Left cardiac atrium (tissue), 4 donors: ENCODE results near the gene PLTP. TPM values are rescaled to one million over a fixed set of nuclear protein-coding genes. Genes with fewer than 3 reads are reported as not detected.
"Not testable (repeated sequence)": the region's sequence is repeated elsewhere in the genome, so short reads cannot be mapped to it uniquely, and the experiment has no call there.

Experiments
- ATAC-seq, 2 donors: fragments of 200-7000 bp; cut with Tn5 transposase; one replicate each; pipeline ENCODE4 v1.9.1; 2020; ENCODE audit warnings: mild to moderate bottlenecking in 2 of 2, moderate library complexity in 2 of 2
- DNase-seq: peaks from one replicate; pipeline ENCODE4 v3.0.0-alpha.2; 2020
- intact Hi-C, 2 donors: fragments of 100-400 bp; cut with DNase I; formaldehyde crosslinking; loops; one replicate each; pipeline versions ENCODE4 v1.14.1 to v1.15.1; 2022 to 2023
- total RNA-seq, 2 donors: library from RNA; stranded (reverse); fragmentation: NEBNext Ultra II Directional; extraction: Animal tissue kit (Norgen Biotek cat#: 25700); gene quantifications; one replicate each; pipeline ENCODE4 v1.2.1, GENCODE V29; 2021
- donor health status: DM: no; HTN: yes; CAD: no.
- donor health status: DM: no; HTN: yes; CAD: no; lungs with severe emphysema.
- donor health status: DM: yes; HTN: yes; CAD: no.
- donor health status: Dilated cardiomyopathy.

The PLTP gene
- total RNA-seq, 2 donors from 2014 or later, result 86.4 to 397 TPM

DNA sequence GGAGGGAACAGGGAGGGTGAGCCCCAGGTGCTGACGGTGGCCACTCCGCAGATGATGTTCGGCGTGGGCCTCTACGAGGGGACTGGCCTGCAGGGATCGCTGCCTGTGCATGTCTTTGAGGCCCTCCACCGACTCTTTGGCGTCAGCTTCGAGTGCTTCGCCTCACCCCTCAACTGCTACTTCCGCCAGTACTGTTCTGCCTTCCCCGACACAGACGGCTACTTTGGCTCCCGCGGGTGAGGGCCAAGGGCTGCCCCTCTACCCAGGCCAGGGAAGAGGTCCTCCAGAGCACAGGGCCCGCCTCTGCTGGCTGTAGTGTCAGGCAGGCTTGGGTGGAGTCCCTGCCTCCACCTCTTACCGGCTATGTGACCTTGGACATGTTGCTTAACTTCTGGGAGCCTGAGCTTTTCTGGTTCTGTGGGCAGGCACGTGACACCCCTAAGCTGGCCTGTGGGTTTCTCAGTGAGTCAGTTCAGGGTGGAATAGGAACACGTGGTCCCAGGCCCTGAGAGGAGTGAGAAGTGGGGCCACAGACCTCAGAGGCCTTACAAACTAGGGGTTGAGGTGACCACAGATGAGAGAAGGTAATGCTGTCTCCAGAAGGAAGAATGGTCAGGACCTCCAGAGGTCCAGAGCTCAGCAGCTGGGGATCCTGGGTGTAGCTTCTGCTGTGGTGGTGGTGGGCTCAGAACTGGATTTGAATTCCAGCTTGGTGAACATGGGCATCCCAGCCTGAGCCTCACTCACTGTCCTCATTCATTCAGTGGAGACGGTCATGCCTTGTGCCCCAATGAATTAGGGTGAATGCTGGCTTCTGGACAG is 34.4 kb upstream of the PLTP start:
- intact Hi-C loops, result no loop called here
- ATAC-seq (peak; percentile 27 to 53), DNase-seq (peak; percentile 67)

DNA sequence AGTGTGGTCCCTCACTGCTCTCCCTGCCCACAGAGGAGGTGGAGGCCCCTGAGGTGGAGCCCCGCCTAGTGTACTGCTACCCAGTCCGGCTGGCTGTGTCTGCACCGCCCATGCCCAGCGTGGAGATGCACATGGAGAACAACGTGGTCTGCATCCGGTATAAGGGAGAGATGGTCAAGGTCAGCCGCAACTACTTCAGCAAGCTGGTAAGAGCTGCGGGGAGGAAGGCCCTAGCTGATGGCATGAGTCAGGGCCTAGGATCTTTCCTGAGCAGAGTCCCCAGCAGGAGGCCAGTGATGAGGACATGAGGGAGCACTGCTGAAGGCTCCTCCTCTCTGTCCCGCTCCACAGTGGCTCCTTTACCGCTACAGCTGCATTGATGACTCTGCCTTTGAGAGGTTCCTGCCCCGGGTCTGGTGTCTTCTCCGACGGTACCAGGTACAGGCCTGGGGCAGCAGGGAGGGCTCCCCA is 33.8 kb upstream of the PLTP start:
- ATAC-seq (no peak), DNase-seq (no peak)
- intact Hi-C loops, result no loop called here

DNA sequence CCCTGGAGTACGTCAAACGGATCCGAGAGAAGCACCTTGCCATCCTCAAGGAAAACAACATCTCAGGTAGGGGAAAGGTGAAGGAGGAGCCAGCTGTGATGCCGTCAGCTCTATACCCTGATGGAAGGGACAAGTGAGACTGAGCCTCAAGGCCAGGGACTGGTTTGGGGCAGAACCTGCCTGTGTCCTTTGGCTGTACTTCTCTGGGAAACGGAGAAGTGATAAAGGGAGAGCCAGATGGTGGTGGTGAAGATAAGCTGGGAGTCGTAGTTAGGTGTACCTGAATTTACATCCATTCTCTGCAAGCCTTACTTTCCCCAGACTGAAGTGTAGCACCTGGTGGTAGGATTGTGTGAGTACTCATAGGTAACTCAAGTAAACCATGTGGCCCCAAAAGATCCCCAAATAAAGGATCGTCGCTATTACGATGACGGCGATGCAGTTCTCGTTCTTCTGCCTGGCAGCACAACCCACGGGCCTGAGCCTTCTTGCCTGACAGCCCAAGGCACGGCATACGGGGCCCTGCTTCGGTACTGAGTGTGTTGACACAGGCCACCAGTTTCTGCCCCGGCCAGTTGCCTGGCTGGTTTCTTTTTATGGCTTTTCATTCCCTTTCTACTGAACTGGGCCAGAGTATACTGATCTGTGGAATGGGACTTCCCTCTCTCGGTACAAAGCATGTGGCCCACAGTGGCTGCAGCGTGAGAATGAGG is 33.2 kb upstream of the PLTP start:
- DNase-seq (no peak), ATAC-seq (no peak)
- intact Hi-C loops, result no loop called here

DNA sequence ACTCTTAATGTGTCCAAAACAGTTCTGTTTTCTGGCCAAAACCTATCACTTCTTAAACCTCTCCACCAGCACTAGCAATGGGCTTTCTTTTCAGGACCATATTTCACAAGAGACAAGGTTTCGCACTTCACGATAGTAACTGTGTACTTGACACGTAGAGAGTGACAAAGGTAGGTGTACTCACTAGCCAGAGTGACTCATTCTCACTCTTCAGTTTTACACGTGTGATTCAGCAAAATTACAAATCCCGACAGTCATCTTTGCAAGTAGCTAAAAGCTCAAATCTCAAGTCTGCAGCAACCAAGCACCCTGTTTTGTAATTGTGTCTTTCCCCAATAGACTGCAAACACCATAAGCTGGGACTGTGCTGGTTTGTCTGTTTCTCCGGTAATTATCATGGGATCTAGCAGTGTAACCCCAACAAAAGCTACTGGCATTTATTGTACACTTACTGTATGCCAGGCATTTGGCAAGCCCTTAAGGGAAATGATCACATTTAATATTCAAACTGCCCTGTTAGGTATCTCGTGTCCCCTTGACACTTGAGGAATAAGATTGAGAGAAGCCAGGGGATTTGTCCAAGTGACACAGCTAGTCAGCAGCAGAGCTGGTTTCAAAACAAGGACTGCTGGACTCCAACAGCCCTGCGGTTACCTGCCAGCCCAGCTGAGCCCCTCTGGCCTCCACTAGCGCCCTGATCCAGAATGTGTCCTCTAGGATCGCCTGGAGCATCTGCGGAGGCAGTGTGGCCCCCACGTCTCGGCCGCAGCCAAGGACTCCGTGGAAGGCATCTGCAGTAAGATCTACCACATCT is 32.4 kb upstream of the PLTP start:
- DNase-seq, result no peak
- no peak for ATAC-seq
- intact Hi-C loops, result no loop called here

DNA sequence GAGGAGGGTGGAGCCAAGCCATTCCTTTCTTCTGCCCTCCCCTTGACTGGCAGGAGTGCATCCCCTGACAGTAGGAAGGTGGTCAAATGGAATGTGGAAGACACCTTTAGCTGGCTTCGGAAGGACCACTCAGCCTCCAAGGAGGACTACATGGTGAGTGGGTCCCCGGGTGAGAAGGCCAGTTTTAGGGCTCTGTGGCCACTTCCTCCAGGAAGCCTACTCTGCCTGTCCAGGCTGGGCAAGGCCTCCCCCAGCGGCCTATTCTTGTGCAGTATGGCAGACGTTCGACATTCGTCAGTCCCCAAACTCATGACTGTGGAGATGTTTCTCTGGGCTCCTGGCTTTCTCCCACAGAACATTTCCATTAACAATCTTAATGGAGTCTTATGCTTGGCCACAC is 31.7 kb upstream of the PLTP start:
- DNase-seq (no peak), ATAC-seq (no peak)
- intact Hi-C loops, result no loop called here

DNA sequence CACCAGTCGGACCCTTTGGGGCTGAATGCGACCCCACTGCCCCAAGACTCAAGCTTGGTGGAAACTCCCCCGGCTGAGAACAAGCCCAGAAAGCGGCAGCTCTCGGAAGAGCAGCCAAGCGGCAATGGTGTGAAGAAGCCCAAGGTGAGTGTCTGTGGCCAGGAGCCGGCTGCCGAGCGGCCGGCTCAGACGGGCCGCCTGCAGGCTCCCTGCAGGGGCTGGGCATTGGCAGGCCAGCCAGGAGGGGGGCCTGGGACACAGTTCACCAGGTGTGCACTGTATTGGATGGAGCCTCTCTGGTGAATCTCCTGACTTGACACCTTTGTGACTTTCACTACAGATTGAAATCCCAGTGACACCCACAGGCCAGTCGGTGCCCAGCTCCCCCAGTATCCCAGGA is 28.5 kb upstream of the PLTP start:
- ATAC-seq (no peak), DNase-seq (no peak)
- intact Hi-C loops, result no loop called here

DNA sequence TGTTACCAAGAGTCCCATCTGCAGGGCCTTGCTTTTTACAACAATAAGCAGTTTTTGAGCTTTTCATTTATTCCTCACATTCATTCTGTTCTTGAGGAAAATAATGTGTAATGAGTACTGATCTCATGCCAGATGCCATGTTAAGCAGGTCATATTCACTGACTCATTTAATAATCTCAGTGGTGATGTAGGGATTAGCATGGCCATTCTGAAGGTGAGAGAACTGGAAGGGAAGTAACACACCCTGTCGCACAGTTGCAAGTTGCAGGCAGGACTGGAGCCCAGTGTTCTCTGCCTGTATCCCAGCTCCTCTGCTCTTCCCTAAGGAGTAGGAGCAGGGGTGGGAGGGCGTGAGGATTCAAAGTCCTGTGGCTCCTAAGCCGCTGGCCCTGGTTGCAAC is 28.1 kb upstream of the PLTP start:
- DNase-seq, result no peak
- intact Hi-C loops, result no loop called here
- no peak for ATAC-seq

DNA sequence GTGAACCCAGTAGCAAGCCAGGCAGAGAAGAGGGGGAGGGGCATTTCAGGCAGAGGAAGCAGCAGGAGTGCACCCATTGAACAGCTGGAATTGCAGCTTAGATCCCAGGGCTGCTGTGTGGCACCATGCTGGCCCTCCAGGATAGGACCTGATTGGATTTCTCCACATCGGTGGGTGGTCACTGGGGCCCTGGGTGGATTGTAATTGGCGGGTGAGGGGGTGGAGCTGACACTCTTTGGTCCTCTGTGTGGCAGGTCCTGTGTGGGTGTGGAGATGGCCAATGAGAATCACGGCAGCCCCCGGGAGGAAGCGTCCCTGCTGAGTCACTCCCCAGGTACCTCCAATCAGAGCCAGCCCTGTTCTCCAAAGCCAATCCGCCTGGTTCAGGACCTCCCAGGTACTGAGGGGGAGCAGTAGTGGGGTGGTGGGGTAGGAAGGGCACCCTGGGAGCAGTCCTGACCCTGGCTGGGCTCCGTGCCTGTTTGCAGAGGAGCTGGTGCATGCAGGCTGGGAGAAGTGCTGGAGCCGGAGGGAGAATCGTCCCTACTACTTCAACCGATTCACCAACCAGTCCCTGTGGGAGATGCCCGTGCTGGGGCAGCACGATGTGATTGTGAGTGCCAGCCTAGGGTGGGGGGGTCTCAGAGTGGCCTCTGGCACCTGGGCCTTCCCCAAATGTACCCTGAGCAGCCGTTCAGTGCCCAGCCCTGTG is 26.9 kb upstream of the PLTP start:
- intact Hi-C loops, result no loop called here
- no peak for ATAC-seq

DNA sequence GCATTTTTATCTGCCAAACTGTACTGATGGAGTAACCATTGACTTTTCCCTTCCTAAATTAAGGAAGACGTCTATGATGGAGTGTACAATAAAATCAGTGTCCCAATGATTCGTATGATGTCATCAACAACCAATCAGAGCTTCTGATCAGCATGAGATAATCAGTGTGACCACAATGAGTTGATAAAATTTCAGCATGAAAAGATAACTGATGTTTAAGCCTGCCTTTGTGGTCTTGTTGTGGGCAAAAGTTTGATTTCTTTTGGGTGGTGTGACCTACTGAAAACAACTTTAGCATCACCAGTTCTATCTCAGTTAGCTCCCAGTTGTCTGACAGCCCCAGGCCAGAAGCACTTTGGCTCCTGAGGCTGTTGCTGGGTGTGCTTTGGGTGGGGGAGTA is 25.8 kb upstream of the PLTP start:
- ATAC-seq (no peak), DNase-seq (no peak)
- intact Hi-C loops, result loop anchor here in 1 of 2 donors (2.0 kb wide), 1 partner anchor 45 kb away; no protein-coding TSS in a partner anchor

More for the DNA sequence above, 26.9 kb upstream of the PLTP start:
- DNase-seq, result no peak

DNA sequence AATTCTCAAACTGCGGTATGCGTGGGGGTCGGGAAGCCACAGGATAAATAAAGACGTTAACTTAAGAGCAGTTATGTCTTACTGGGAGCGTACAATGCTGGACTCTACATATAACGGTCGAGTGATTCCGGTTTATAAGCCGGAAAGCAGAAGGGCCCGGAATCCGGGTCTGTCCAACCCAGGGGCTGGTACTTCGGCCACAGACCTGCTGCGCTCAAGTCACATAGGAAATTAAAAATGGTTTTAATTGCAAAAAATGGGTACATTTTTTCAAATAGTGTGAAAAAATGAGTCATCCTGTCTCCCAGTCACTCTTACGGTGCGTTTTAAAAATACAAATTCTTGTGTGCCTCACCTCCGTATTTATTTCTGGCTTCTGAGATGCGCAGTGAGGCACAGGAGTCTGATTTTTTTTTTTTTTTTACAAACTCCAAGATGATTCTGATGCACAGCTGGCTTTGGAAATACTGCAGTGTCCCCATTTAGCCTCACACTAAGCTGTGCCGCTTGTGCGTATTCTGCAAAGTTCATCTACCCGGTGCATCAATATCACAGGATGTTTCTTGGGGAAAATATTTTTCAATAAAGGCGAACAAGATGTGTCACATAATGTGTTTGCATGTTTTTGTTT is 23.6 kb upstream of the PLTP start:
- DNase-seq, result no peak
- peak in 1 of 2 donors; percentile 3 for ATAC-seq
- intact Hi-C loops, result loop anchor here in 1 of 2 donors (2.0 kb wide), 1 partner anchor 43 kb away; no protein-coding TSS in a partner anchor

DNA sequence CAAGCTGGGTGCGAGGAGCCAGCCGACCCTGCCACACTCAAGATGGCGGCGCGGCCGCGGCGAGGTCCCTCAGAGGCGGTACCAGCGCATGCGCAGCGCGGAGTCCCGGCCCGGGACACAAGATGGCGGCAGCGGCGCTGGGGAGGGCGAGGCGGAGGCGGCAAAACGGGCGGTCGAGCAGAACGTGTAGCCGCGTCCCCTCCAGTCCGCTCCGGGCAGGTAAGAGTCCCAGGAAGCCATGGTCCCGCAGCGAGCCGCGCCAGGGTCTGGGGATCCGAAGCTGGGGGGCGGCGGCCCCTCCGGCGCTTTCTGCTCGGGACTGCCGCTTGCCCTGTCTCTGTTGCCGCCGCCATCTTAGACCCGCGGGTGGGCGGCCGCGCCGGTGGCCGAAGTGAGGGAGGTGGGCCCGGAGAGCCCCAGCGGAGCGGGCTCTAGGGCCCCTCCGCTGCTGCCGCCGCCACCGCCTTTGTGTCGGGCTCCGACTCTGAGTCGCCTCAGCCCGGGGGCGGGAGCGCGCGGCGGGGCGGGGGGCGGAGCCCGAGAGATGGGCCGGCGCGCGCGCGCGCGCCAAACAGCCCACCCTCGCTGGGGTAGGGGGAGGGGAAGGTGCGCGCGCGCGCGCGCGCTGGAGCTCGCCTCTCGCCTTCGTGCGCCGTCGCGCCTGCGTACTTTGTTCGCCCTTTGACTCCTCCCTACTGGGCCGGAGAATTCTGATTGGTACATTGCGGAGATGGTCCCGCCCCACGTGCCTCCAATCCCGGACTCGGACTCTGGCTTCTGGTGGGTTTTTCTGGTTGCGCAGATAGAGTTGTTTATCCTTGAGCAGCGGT is 22.8 kb upstream of the PLTP start, which contains the start of gene PCIF1:
PCIF1 (plus strand) TSS at position 98 of the 830 bp plus-strand sequence. CDS start 4,317 bp downstream, outside the sequence.
- intact Hi-C loops, result no loop called here

DNA sequence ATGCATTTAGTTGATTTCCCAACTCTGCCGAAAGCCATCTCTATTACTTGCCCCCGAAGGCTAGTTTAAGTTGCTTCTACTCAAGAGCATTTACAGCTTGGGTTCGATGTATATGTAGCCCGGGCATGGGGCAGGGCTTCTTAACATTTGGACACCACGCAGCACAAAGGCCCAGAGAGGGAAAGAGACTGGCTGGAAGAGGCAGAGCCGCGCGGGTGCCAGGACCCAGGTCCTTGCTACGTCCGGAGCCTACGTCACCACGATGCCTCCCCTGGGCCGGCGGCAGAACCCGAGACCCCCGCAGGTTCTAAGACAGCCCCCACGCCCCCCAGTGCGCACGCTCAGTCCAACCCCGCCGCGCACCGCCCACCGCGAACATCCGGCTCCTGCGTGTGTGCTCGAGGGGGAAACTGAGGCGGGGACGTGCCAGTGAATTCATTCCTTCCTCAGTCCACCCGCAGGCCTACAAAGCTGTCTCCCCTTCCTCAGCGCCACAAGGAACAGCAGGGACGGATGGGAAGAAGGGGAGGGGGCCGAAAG is 22.2 kb upstream of the PLTP start:
- ATAC-seq (peak; percentile 39 to 46), DNase-seq (peak; percentile 81)
- intact Hi-C loops, result no loop called here

More for the DNA sequence above, 22.8 kb upstream of the PLTP start, which contains the start of gene PCIF1:
- peak; percentile 89 to 92 for ATAC-seq
- peak; percentile 99 for DNase-seq

DNA sequence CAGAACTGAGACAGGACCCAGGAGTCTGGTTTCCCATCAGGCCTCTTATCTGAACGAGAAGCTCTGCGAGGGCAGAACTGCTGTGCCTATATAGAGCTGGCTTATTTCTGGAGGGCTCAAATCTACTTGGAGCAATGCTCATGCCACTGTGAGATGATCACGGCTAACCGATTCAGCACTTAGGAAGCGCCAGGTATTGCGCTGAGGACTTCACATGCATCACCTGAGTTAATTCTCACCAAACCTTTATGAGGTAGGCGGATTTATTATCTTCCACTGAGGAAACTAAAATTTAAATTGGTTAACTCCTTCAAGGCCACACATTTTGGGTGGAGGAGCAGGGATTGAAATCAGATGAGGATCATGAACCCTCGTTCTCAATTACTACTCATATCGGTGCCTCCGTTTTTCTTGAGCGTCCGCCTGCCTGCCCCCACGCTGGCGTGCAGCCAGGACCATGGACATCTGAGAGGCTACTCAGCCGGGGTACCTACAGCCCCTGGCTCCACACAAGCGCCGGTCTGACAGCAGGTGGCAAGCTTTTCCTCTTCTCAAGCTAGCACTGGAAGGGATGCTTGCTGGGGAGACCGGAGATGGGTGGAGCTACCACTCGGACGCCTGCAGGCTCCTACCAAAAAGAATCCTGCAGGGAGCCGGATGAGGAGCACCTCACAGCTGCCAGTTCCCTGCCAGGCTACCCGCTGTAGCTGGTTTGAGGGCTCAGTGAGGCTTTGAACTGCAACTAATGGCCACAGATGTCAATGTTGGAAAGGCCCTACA is 21.5 kb upstream of the PLTP start:
- DNase-seq (peak; percentile 78), ATAC-seq (peak; percentile 25 to 51)
- intact Hi-C loops, result no loop called here

DNA sequence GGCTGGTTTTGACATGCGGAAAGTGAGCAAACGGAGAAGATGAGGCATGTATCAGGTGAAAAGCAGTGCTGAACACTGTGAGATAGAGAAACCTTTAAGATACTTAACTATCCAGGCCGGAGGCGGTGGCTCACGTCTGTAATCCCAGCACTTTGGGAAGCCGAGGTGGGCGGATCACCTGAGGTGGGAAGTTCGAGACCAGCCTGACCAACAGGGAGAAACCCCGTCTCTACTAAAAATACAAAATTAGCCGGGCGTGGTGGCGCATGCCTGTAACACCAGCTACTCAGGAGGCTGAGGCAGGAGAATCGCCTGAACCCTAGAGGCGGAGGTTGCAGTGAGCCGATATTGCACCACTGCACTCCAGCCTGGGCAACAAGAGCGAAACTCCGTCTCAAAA is 19.7 kb upstream of the PLTP start:
- DNase-seq, ATAC-seq, intact Hi-C loops: not testable (repeated sequence)

DNA sequence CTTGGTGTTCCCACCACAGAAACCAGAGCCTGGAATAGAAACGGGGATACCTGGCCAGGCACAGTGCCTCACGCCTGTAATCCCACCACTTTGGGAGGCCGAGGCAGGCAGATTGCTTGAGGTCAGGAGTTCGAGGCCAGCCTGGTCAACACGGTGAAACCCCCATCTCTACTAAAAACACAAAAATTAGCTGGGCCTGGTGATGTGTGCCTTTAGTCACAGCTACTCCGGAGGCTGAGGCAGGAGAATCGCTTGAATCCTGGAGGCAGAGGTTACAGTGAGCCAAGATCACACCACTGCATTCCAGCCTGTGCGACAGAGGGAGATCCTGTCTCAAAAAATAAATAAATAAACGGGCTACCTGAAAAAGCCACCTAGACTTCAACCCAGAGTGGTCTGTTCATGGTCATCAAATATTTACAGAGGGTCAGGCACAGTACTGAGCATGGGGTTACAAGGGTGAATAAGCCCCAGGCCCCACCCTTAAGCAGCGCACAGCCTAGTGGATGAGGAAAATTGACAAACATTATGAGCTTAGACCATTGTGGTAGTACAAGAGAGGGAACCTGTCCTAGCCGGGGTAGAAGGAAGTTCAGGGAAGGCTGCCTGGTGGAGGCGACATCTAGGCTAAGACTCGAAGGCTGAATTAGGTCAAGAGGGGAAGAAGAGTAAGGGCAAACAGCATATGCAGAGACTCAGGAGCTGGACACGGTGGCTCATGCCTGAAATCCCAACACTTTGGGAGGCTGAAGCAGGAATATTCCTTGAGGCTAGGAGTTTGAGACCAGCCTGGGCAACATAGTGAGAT is 15.3 kb upstream of the PLTP start:
- no peak for DNase-seq
- no peak for ATAC-seq
- intact Hi-C loops, result no loop called here

DNA sequence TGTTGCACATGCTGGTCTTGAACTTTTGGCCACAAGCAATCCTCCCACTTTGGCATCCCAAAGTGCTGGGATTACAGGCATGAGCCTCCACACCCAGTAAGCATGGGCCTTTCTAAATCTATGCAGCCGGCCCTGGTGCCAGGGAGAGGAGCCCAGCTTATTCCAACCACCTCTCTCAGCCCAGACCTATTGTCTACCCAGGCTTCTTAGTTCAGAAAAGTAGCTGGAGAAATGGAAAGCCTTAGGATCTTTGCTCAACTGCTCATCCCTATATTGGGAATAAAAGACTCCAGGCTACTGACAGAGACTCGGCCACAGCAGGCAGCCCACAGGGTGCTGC is 14.7 kb upstream of the PLTP start:
- DNase-seq (no peak), ATAC-seq (no peak)
- intact Hi-C loops, result no loop called here
